ENCODE measurements around the gene ZNF804B.
"Not testable (repeated sequence)": the region's sequence is repeated elsewhere in the genome, so short reads cannot be mapped to it uniquely, and the experiment has no call there.

Gene ZNF804B

DNA sequence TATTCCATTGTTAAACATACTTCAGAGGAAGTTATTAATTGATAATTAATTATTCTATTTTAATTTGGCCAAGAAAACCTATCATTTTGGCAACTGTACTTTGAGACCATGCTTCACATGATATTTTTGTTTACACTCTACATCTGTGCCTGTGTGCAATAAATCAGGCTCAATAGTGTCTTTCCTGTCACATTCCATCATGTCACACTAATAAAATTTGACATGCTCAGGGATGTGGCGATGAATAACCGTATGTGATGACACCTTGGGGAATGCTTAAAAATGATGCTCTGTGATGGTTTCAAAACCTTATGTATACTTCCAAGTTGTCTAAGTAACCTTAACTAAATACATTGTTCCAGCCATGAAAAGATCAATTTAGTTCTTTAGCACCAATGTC is 400.6 kb downstream of the ZNF804B start:
- no peak overlapping the region for H3K27ac ChIP-seq
- TF ChIP-seq ZFX (IDR thresholded peaks at IDR 0.05; ENCODE audit: borderline replicate concordance): no peak
- TF ChIP-seq, protein P1, sequence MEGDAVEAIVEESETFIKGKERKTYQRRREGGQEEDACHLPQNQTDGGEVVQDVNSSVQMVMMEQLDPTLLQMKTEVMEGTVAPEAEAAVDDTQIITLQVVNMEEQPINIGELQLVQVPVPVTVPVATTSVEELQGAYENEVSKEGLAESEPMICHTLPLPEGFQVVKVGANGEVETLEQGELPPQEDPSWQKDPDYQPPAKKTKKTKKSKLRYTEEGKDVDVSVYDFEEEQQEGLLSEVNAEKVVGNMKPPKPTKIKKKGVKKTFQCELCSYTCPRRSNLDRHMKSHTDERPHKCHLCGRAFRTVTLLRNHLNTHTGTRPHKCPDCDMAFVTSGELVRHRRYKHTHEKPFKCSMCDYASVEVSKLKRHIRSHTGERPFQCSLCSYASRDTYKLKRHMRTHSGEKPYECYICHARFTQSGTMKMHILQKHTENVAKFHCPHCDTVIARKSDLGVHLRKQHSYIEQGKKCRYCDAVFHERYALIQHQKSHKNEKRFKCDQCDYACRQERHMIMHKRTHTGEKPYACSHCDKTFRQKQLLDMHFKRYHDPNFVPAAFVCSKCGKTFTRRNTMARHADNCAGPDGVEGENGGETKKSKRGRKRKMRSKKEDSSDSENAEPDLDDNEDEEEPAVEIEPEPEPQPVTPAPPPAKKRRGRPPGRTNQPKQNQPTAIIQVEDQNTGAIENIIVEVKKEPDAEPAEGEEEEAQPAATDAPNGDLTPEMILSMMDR (IDR thresholded peaks at IDR 0.05): no peak

GRCh38 chr7:89165421-89165820 is 405.9 kb downstream of the ZNF804B start:
- no peak overlapping the region for H3K27ac ChIP-seq
- TF ChIP-seq, protein P1 (IDR thresholded peaks at IDR 0.05): no peak
- no peak for TF ChIP-seq ZFX (IDR thresholded peaks at IDR 0.05; ENCODE audit: borderline replicate concordance)

DNA sequence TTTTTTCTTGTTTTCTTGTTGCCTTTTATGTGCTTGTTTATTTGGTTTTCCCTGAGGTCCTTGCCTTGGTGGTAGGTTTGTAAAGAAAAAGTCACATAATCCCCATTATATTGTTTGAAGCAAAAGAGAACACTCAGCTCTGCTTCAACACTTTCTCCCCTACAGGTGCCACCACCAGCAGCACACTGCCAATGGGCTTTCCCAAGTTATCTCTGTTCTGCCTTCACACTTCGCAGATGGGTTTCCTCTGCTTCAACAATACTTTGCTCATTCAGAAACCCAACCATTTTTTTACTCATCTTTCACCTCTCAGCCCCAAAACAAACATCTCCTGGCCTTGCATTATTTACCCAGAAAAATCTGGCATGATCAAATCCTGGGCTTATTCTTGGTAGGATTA is 411.1 kb downstream of the ZNF804B start:
- H3K27ac ChIP-seq: no peak overlapping the region
- no peak for TF ChIP-seq ZFX (IDR thresholded peaks at IDR 0.05; ENCODE audit: borderline replicate concordance)

DNA sequence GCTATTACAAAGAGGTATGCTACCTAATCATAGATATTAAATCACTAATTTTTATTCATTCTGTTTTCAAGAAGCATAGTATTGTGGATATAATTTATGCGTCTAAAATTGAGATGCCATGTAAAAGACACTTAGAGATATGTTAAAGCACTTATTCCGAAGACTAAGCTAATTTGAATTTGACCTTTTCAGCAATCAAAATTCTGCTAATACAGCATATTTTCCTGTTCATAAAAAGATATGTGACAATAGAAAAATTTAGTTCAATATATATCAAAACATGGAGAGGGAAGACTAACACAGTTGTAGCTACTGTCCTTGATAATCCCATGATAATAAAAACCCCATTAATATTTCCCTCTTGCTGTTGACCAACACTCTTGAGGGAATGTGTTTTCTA is 422.6 kb downstream of the ZNF804B start:
- no peak overlapping the region for H3K27ac ChIP-seq
- TF ChIP-seq, protein P1 (IDR thresholded peaks at IDR 0.05): no peak
- TF ChIP-seq ZFX (IDR thresholded peaks at IDR 0.05; ENCODE audit: borderline replicate concordance): no peak

DNA sequence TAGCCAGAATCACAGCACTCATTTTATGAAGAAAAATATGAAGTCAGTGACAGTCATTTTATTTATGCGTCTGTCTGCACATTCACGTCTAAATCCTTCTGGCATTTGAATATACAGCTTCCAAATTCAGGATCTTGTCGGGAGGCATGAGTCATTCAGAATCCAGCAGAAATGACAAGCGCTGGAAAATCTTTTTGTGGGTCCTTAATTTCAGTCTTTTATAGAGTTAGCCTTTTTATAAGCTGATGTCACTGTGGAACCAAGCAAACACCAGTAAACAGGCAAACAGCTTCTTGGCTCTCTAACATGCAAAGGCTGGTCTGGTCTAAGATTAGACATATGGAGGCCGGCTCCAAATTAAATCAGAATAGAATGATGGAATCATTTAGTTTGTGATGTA is 424.2 kb downstream of the ZNF804B start:
- TF ChIP-seq ZFX (IDR thresholded peaks at IDR 0.05; ENCODE audit: borderline replicate concordance): no peak
- TF ChIP-seq, protein P1 (IDR thresholded peaks at IDR 0.05): no peak
- no peak overlapping the region for H3K27ac ChIP-seq

DNA sequence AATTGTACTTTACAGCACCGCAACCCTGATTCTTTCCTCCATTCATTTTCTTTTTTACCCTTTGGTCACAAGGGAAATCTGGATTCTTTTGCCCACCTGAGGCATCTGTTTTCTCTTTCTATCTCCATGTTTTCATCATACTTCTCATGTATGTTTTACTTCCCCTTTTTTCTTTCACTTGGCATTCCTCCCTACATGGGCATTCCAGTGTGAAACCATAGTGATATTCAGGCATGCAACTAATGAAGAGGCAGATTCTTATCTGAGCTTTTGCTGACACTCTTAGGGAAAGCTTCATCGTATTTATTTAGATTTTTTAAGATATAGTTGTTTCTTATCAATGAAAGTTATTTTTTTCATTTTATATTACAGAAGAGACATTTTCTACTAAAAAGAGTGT is 441.3 kb downstream of the ZNF804B start:
- no peak for TF ChIP-seq ZFX (IDR thresholded peaks at IDR 0.05; ENCODE audit: borderline replicate concordance)
- no peak overlapping the region for H3K27ac ChIP-seq

- H3K27ac ChIP-seq: no peak overlapping the region
- TF ChIP-seq, protein P1 (IDR thresholded peaks at IDR 0.05): no peak
- no peak for TF ChIP-seq ZFX (IDR thresholded peaks at IDR 0.05; ENCODE audit: borderline replicate concordance)
Observed at GRCh38 chr7:89223900-89224395, 464.4 kb downstream of the ZNF804B start.

DNA sequence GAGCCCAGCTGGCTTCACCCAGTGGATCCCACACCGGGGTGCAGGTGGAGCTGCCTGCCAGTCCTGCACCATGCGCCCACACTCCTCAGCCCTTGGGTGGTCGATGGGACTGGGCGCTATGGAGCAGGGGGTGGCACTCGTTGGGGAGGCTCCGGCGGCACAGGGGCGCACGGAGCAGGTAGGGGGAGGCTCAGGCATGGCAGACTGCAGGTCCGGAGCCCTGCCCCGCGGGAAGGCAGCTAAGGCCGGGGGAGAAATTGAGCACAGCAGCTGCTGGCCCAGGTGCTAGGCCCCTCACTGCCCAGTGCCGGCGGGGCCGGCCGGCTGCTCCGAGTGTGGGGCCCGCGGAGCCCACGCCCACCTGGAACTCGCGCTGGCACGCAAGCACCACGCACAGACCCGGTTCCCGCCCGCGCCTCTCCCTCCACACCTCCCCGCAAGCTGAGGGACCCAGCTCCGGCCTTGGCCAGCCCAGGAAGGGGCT is 469.2 kb downstream of the ZNF804B start:
- not testable (repeated sequence) for H3K27ac ChIP-seq

GRCh38 chr7:89238156-89238555 is 478.7 kb downstream of the ZNF804B start:
- TF ChIP-seq, protein P1 (IDR thresholded peaks at IDR 0.05): no peak
- TF ChIP-seq ZFX (IDR thresholded peaks at IDR 0.05; ENCODE audit: borderline replicate concordance): no peak
- H3K27ac ChIP-seq: no peak overlapping the region

Data from 22Rv1 (cell line).